Measurements from ENCODE around the gene STX2.

Gene STX2

GRCh38 chr12:130813436-130813835 is 25.6 kb downstream of the STX2 start:
- no peak overlapping the region for H3K4me3 ChIP-seq (ENCODE audit: low read length)
- TF ChIP-seq, protein P1, sequence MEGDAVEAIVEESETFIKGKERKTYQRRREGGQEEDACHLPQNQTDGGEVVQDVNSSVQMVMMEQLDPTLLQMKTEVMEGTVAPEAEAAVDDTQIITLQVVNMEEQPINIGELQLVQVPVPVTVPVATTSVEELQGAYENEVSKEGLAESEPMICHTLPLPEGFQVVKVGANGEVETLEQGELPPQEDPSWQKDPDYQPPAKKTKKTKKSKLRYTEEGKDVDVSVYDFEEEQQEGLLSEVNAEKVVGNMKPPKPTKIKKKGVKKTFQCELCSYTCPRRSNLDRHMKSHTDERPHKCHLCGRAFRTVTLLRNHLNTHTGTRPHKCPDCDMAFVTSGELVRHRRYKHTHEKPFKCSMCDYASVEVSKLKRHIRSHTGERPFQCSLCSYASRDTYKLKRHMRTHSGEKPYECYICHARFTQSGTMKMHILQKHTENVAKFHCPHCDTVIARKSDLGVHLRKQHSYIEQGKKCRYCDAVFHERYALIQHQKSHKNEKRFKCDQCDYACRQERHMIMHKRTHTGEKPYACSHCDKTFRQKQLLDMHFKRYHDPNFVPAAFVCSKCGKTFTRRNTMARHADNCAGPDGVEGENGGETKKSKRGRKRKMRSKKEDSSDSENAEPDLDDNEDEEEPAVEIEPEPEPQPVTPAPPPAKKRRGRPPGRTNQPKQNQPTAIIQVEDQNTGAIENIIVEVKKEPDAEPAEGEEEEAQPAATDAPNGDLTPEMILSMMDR (conservative IDR thresholded peaks at IDR 0.05; ENCODE audit: low read length) = no peak
- no peak for DNase-seq (ENCODE audit: low read depth)

GRCh38 chr12:130809791-130810190 is 29.3 kb downstream of the STX2 start:
- TF ChIP-seq, protein P1 (conservative IDR thresholded peaks at IDR 0.05; ENCODE audit: low read length) = no peak
- DNase-seq (ENCODE audit: low read depth) = no peak
- no peak overlapping the region for H3K4me3 ChIP-seq (ENCODE audit: low read length)

DNA sequence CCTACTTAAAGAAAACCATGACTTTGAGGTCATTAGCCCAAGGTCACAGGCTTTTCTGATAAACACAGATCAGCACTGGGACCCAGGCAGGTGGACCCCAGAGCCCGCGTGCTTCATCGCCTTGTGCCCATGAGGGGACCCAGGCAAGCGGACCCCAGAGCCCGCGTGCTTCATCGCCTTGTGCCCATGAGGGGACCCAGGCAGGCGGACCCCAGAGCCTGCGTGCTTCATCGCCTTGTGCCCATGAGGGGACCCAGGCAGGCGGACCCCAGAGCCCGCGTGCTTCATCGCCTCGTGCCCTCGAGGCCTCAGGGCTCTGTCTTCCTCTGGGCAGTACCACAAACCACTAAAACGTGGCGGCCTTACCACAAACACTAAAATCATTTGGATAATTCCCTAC is 31.7 kb downstream of the STX2 start:
- DNase-seq (ENCODE audit: low read depth) = no peak
- no peak overlapping the region for H3K4me3 ChIP-seq (ENCODE audit: low read length)
- TF ChIP-seq, protein P1 (conservative IDR thresholded peaks at IDR 0.05; ENCODE audit: low read length) = no peak

DNA sequence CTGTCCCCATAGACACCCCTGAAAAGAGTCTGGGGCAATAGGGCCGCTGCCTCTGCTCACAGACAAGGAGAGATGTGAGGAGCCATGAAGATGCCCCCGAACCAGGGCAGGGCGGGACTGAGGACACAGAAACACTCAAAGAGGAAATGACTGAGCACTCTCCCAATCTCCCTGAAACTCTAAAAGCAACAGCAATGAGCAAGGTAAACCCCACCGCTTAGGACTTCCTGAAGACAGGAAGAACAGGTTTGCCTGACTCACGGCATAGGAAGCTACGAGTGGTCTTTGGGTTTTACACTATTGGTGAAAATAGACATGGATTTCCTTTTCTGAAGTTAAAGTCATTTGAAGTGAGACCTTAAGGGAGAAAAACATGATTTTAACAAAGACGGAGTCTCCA is 32.5 kb downstream of the STX2 start:
- no peak overlapping the region for H3K4me3 ChIP-seq (ENCODE audit: low read length)
- TF ChIP-seq, protein P1 (conservative IDR thresholded peaks at IDR 0.05; ENCODE audit: low read length) = no peak
- DNase-seq (ENCODE audit: low read depth) = no peak

DNA sequence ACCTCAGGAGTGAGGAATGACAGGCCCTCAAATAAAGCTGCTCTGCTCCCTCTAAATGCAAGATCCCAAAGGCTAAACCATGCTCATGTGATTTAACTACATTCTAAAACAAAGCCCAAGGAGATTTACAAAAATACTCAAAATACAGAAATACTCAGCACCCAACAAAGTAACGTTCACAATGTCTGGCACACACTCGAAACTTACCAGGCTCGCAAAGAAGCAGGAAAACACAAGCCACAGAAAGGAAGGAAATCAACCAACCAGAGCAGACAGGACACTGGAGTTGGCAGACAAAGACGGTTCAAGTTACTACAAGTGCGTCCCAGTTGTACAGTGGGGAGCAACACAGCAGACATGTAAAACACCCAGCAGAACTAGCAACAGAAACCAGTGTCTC is 33.4 kb downstream of the STX2 start:
- no peak for DNase-seq (ENCODE audit: low read depth)
- no peak overlapping the region for H3K4me3 ChIP-seq (ENCODE audit: low read length)
- TF ChIP-seq, protein P1 (conservative IDR thresholded peaks at IDR 0.05; ENCODE audit: low read length) = no peak

DNA sequence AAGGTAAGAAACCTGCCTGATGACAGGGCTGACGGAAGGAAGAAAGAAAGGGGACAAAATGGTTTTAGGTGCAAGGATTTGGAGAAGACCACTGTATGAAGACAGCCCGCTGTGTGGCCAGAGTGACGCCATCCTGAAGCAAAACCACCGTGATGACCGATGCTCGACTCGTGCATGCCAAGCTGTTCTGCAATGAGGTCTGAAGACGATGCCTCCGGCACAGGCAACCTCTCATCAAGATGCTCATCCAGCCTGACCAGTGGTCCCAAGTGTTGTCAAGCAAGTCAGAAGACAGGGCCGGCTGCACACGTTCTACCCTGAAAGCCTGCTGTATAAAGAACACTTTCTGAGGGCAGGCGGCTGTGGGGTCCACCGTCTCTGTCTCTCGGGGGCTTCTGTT is 34.8 kb downstream of the STX2 start:
- DNase-seq (ENCODE audit: low read depth) = peak; percentile 11
- no peak overlapping the region for H3K4me3 ChIP-seq (ENCODE audit: low read length)
- TF ChIP-seq, protein P1 (conservative IDR thresholded peaks at IDR 0.05; ENCODE audit: low read length) = no peak

GRCh38 chr12:130803702-130804101 is 35.3 kb downstream of the STX2 start:
- H3K4me3 ChIP-seq (ENCODE audit: low read length) = no peak overlapping the region
- DNase-seq (ENCODE audit: low read depth) = peak; percentile 20
- TF ChIP-seq, protein P1 (conservative IDR thresholded peaks at IDR 0.05; ENCODE audit: low read length) = no peak

Measured in AG10803 (cell line).